Mucosa of rectum (tissue), 2 donors: ENCODE measurements around the gene NPBWR2.

ENCODE experiments used
- H3K27ac ChIP-seq, 2 donors: one replicate each; pipeline ENCODE4 v1.7.0; 2013; ENCODE audit warnings: inconsistent platforms in 2 of 2, low read depth in 2 of 2, low read length in 2 of 2
- H3K27me3 ChIP-seq, 2 donors: one replicate each; pipeline ENCODE4 v1.7.0; 2013; ENCODE audit warnings: low read length in 2 of 2; ENCODE audit not compliant: control insufficient read depth in 2 of 2, insufficient read depth in 2 of 2
- H3K36me3 ChIP-seq, 2 donors: one replicate each; pipeline ENCODE4 v1.7.0; 2013; ENCODE audit warnings: low read length in 2 of 2; ENCODE audit not compliant: control insufficient read depth in 2 of 2, insufficient read depth in 2 of 2
- H3K4me1 ChIP-seq, 2 donors: one replicate each; pipeline ENCODE4 v1.7.0; 2013; ENCODE audit warnings: low read length in 2 of 2, mild to moderate bottlenecking in 1 of 2; ENCODE audit not compliant: control insufficient read depth in 2 of 2, insufficient read depth in 2 of 2
- H3K4me3 ChIP-seq, 2 donors: one replicate each; pipeline ENCODE4 v1.7.0; 2013; ENCODE audit warnings: low read length in 2 of 2
- H3K9ac ChIP-seq, 2 donors: one replicate each; pipeline ENCODE4 v1.7.0; 2013; ENCODE audit warnings: low read length in 2 of 2, low read depth in 1 of 2, mild to moderate bottlenecking in 1 of 2
- H3K9me3 ChIP-seq, 2 donors: one replicate each; pipeline ENCODE4 v1.7.0; 2013; ENCODE audit warnings: low read length in 2 of 2; ENCODE audit not compliant: control insufficient read depth in 2 of 2
- donor health status: healthy.
- donor health status: Normal muscosa, but diverticular disease.

Gene NPBWR2

GRCh38 chr20:64150756-64151632, 43.6 kb upstream of the NPBWR2 start:
- no peak overlapping the region for H3K27ac ChIP-seq
- no peak overlapping the region for H3K9ac ChIP-seq
- H3K9me3 ChIP-seq, result no peaks in the 10 kb centered on the region
- no peaks in the 10 kb centered on the region for H3K36me3 ChIP-seq
- H3K4me1 ChIP-seq, result no peaks in the 10 kb centered on the region
- H3K27me3 ChIP-seq, result peaks cover 0 to 4% of the 10 kb centered on the region in 2 donors
- no peak overlapping the region for H3K4me3 ChIP-seq

- H3K36me3 ChIP-seq, result no peaks in the 10 kb centered on the region
- H3K4me3 ChIP-seq, result no peak overlapping the region
- no peak overlapping the region for H3K27ac ChIP-seq
- H3K27me3 ChIP-seq, result peaks cover 0 to 4% of the 10 kb centered on the region in 2 donors
- H3K9ac ChIP-seq, result no peak overlapping the region
- H3K9me3 ChIP-seq, result peaks cover 0 to 6% of the 10 kb centered on the region in 2 donors
- no peaks in the 10 kb centered on the region for H3K4me1 ChIP-seq
These were observed 42.6 kb upstream of the NPBWR2 start for GRCh38 chr20:64149809-64150560.

GRCh38 chr20:64149141-64149540, 41.8 kb upstream of the NPBWR2 start:
- no peaks in the 10 kb centered on the region for H3K4me1 ChIP-seq
- H3K36me3 ChIP-seq, result no peaks in the 10 kb centered on the region
- no peak overlapping the region for H3K4me3 ChIP-seq
- peaks cover 5 to 6% of the 10 kb centered on the region in 2 donors for H3K9me3 ChIP-seq
- peaks cover 0 to 4% of the 10 kb centered on the region in 2 donors for H3K27me3 ChIP-seq
- no peak overlapping the region for H3K9ac ChIP-seq
- H3K27ac ChIP-seq, result no peak overlapping the region

- Histone ChIP-seq H3K9ac (no peak overlapping the region), H3K27me3 (peaks cover 0 to 4% of the 10 kb centered on the region in 2 donors), H3K27ac (no peak overlapping the region), H3K4me3 (no peak overlapping the region), H3K9me3 (peaks cover 5 to 6% of the 10 kb centered on the region in 2 donors), H3K4me1 (no peaks in the 10 kb centered on the region), H3K36me3 (no peaks in the 10 kb centered on the region)
These were observed 41.2 kb upstream of the NPBWR2 start for GRCh38 chr20:64148581-64148980.

- H3K9ac ChIP-seq, result no peak overlapping the region
- H3K9me3 ChIP-seq, result peaks cover 5 to 6% of the 10 kb centered on the region in 2 donors
- H3K27me3 ChIP-seq, result no peaks in the 10 kb centered on the region
- no peaks in the 10 kb centered on the region for H3K4me1 ChIP-seq
- H3K4me3 ChIP-seq, result no peak overlapping the region
- no peaks in the 10 kb centered on the region for H3K36me3 ChIP-seq
- H3K27ac ChIP-seq, result no peak overlapping the region
These were observed 39.6 kb upstream of the NPBWR2 start for GRCh38 chr20:64146936-64147477.

GRCh38 chr20:64146301-64146935, 39.1 kb upstream of the NPBWR2 start:
- no peak overlapping the region for H3K27ac ChIP-seq
- H3K27me3 ChIP-seq, result no peaks in the 10 kb centered on the region
- no peaks in the 10 kb centered on the region for H3K36me3 ChIP-seq
- H3K9me3 ChIP-seq, result peaks cover 5 to 6% of the 10 kb centered on the region in 2 donors
- H3K9ac ChIP-seq, result no peak overlapping the region
- no peak overlapping the region for H3K4me3 ChIP-seq
- H3K4me1 ChIP-seq, result no peaks in the 10 kb centered on the region

GRCh38 chr20:64145458-64146300, 38.3 kb upstream of the NPBWR2 start:
- Histone ChIP-seq H3K4me1 (no peaks in the 10 kb centered on the region), H3K27ac (no peak overlapping the region), H3K4me3 (no peak overlapping the region), H3K27me3 (no peaks in the 10 kb centered on the region), H3K9ac (no peak overlapping the region), H3K36me3 (no peaks in the 10 kb centered on the region), H3K9me3 (peaks cover 5 to 6% of the 10 kb centered on the region in 2 donors)

GRCh38 chr20:64144144-64144912, 37.0 kb upstream of the NPBWR2 start:
- H3K4me1 ChIP-seq, result no peaks in the 10 kb centered on the region
- no peak overlapping the region for H3K4me3 ChIP-seq
- H3K27me3 ChIP-seq, result no peaks in the 10 kb centered on the region
- no peak overlapping the region for H3K27ac ChIP-seq
- peaks cover 5 to 6% of the 10 kb centered on the region in 2 donors for H3K9me3 ChIP-seq
- no peaks in the 10 kb centered on the region for H3K36me3 ChIP-seq
- H3K9ac ChIP-seq, result no peak overlapping the region
